ENCODE data around the gene CLDN12.

The CLDN12 gene

DNA sequence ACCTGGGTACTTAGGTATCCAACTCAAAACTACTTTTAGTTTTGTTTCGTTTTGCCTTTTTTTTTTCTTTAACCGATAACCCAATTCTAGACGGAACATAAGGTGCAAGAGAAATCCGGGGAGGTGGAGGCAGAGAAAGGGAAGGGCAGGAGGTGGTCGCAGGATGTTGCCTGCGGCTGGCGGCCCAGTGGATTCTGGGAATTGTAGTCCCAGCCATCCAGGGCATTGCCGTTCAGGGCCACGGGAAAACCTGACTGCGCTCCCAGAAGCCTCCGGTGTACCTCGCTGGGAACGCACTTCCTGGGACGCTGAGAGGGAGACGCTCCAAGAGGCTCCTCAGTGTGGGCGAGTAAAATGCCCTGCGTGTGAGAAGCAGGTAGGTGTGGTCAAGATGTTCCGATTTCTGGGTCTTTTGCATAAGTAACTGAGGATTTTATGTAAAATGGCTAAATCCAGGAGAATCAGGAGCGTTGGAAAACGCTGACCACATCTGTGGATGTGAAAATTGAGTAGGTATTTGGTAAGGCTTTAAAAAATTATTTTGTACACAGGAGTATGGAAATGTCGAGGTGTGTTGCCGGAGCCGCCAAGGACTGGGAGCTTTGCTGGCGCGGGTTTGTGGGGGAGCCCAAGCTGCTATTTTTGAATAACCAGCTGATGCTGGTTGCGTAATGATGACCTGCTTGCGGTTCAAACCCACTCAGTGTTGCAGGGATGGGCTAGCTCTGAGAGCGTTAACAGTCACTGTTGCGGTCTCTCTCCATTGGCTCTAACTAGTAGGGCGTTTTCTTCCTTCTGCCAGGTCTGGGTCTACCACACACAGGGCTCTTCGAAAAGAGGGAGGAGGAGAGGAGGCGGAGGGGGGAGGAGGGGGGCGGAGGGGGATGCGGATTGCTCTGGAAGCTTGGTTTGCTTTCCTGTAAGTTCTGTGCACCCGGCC is at the start of gene CLDN12:
CLDN12 (plus strand) TSS at position 288 of the 940 bp plus-strand sequence. CDS start 9,216 bp downstream, outside the sequence.
- peak; percentile 90 for DNase-seq

DNA sequence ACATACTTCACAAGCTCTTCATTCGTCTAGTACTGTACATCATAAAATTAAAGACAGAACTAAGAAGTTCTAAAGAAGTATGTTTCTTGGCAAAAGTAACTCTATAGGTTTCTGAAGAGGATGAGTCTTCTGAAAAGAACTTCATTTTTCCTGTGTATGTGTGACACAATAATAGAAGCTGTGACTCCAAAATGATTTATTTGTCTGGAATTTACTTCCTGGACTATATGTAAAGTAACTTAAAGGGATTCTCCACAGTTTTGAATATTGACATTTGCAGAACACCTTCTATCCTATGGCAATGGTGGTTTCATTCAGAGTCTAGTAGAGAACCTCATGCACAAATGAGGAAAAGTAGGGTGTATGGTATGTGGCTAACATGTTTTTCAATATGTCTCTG is 19.8 kb upstream of the CLDN12 start:
- DNase-seq, result no peak

DNA sequence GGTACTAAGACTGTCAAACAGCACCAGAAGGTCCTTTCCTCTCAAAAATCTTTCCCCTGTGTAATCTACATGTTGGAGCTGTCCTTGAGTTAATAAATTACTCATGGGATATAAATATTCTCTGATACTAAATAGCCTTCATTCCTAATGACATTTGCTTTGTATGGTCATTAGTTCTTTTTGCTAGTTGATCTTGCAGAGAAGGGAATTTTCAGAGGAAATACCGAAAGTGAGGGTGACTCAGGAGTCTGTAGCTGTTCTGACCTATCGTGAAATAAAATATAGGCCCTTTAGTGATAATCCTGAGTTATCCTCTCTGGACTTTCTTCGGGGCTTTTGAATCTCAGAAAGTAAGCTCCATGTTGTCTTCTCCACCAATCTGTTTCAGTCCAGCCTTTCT is 19.4 kb upstream of the CLDN12 start:
- no peak for DNase-seq

GRCh38 chr7:90384433-90384832 is 18.8 kb upstream of the CLDN12 start:
- DNase-seq, result no peak

DNA sequence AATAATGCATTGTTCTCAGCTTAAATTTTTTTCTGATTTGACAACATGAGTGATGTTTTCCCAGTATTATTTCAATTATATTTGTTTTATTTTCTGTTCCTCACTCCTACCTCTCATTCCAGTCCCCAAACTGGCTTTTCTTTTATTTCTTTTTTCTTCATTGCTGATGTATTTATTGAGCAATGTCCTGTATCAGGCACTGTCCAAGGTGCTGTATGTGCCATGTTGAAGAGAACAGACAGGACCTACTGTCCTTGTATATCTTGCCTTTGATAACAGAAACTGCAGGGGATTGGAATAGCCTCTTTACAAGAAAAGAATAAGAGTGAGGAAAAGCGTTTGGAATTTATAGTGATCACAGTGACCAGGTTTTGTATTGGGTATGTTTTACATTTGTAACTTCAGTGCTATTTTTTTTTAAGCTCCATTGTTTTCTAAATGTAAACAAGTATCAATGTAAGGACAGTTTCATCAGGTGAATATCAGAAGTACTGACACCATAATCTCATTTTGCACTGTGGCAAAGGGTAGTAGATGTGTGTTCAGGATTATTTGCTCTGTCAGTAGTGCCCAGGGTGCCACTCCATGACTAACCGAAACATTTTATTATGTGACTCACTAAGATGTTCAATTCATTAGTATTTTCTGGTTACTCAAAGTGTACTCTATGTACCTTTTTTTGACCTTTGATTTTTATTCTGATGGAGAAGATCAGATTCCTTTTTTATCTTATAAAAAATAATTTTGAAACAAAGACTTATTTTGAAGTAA is 15.6 kb upstream of the CLDN12 start:
- no peak for DNase-seq

DNA sequence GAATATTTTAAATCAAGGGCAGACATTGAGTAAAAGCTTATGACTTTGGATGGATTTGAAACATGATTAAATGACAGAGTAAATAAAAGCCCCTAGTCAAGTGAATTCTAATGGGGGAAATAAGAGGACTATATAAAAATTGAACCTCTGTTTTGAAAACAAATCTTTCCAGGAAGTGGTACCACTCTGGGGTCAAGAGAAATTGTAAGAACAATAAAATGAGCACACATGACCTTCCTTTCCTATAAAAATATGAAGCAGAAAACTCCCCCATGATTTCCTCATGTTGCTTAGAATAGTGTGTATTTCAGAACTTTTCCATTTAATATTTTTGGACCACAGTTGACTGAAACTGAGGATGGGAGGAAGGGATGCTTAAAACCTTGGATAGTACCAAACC is 12.3 kb upstream of the CLDN12 start:
- DNase-seq, result no peak

DNA sequence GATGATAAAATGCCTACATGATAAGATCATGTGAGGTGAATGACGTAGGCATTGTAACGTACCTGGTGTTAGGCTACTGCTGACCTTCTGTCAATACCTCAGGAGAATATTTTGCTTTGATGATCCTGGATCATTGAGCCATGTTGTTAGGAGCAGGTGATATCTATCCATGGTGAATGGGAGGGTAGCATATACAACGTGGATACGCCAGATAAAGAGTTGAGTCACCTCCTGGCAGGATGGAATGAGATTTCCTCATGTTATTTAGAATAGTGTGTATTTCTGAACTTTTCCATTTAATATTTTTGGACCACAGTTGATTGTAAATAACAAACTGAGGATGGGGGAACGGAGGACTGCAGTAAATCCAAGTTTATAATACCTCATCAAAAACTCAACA is 11.8 kb upstream of the CLDN12 start:
- DNase-seq, result no peak

- no peak for DNase-seq
Observed at GRCh38 chr7:90396420-90396819, 6.8 kb upstream of the CLDN12 start.

DNA sequence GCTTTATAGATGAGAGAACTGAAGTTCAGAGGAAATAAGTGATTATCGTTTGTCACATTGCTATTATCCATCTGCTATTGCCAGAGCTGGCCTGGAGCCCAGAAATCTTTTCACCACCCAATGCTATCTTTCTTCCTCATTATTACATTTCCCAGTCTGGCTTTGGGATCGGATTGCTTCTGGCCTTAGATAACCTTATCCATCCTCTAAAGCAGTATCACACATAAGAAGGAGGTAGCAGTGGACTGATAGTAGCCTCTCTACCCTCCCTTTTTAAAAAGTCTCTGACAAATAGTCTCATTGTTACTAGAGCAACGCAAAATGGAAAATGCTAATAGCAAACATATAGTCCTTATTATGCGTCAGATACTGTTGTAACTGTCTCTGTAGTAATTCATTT is 1.3 kb upstream of the CLDN12 start:
- DNase-seq, result no peak

GRCh38 chr7:90402785-90403173 is 482 bp upstream of the CLDN12 start:
- DNase-seq, result no peak

DNA sequence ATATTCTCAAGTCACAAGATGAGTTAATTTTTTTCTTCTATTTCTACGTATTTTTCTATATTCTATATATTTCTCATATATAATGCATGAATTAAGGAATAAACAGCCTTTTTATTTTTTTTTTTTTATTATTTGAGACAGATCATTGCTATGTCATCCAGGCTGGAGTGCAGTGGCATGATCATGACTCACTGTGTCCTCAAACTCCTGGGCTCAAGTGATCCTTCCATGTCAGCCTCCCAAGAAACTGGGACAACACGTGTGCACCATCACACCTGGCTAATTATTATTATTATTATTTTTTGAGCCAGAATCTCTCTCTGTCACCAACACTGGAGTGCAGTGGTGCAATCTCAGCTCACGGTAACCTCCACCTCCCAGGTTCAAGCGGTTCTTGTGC is 1.5 kb downstream of the CLDN12 start:
- no peak for DNase-seq

GRCh38 chr7:90407484-90407821 is 4.2 kb downstream of the CLDN12 start:
- DNase-seq, result no peak

DNA sequence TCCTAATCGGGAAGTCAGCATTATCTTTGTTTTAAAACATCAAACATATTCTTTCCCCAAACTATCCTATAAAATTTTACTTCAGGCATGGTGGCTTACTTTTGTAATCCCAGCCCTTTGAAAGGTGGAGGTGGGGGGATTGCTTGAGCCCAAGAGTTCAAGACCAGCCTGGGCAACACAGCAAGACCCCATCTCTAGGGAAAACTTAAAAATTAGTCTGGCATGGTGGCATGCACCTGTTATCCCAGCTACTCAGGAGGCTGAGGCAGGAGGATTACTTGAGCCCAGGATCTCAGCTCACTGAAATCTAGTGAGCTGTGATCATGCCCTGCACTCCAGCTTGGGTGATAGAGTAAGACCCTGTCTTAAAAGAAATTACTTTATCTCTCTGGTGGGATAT is 4.9 kb downstream of the CLDN12 start:
- no peak for DNase-seq

DNA sequence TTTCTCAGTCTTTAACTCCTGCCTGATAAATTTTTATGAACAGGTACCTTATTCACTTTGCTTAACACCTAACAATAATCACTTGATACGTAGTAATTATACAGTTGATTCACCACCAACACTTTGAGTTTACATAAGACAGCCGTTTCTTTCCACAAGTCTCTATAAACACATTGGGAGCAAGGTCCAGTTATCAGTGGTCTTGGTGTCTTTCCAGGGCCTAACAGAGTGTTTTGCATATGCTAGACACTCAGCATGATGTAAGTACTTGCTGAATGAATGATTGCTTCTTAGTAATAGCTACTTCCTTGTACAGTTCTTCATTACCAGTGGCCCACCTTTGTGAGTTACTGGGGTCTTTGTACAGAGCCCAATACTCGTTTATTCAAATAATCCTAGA is 6.4 kb downstream of the CLDN12 start:
- DNase-seq, result no peak

- DNase-seq, result no peak
Observed at GRCh38 chr7:90411510-90411909, 8.2 kb downstream of the CLDN12 start.

DNA sequence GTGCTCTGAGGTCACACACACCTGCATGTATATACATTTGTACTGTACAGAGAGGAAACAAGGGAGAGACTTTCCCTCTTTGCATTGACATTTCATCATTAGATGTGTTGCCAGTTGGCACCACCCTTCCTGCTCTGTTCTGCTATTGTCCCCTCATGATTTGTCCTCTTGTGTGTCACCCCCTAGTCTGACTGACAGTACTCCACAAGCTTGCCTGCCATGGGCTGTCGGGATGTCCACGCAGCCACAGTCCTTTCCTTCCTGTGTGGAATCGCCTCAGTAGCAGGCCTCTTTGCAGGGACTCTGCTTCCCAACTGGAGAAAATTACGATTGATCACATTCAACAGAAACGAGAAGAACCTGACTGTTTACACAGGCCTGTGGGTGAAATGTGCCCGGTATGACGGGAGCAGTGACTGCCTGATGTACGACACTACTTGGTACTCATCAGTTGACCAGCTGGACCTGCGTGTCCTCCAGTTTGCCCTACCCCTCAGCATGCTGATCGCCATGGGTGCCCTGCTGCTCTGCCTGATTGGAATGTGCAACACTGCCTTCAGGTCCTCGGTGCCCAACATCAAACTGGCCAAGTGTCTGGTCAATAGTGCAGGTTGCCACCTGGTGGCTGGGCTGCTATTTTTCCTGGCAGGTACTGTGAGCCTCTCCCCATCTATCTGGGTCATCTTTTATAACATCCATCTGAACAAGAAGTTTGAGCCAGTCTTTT is 9.4 kb downstream of the CLDN12 start:
- DNase-seq, result no peak

- no peak for DNase-seq
Observed at GRCh38 chr7:90413185-90413528, 9.9 kb downstream of the CLDN12 start.

GRCh38 chr7:90421651-90422050 is 18.4 kb downstream of the CLDN12 start:
- DNase-seq, result no peak

DNA sequence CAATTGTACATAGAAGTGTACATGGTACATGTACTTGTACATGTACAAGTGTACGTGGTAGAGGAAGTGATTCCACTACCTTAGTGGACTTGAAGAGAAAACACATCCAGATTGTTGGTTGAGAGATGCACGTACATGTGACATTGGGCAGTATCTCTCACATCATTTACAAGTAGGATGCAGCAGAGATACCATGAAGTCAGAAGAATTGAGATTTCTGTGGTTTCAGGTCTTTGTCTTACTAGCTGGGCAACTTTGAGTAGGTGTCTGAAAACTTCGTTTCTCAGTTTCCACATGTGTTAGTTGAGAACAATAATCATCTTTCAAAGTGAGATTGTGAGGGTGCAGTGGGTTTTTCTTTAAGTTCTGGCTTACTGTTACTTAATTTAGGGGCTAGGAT is 21.5 kb downstream of the CLDN12 start:
- DNase-seq, result no peak

DNA sequence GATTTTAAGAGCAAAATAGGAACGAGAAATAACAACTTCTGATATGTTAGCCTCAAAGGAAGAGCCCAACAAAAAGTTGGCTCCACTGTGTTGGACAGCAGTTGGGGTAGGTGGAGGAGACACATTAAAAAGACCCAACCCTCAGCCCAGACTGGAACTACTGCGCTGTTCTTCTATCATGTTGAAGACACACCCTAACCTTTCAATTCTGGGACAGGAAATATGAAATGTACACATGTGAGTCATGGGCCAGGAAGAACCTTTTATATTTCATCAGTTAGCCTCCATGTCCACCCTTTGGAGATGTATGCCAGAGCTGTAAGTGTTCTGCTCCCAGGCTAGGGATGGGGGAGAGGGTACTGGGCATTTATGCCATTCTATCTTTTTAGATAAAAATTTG is 22.1 kb downstream of the CLDN12 start:
- DNase-seq, result no peak

DNA sequence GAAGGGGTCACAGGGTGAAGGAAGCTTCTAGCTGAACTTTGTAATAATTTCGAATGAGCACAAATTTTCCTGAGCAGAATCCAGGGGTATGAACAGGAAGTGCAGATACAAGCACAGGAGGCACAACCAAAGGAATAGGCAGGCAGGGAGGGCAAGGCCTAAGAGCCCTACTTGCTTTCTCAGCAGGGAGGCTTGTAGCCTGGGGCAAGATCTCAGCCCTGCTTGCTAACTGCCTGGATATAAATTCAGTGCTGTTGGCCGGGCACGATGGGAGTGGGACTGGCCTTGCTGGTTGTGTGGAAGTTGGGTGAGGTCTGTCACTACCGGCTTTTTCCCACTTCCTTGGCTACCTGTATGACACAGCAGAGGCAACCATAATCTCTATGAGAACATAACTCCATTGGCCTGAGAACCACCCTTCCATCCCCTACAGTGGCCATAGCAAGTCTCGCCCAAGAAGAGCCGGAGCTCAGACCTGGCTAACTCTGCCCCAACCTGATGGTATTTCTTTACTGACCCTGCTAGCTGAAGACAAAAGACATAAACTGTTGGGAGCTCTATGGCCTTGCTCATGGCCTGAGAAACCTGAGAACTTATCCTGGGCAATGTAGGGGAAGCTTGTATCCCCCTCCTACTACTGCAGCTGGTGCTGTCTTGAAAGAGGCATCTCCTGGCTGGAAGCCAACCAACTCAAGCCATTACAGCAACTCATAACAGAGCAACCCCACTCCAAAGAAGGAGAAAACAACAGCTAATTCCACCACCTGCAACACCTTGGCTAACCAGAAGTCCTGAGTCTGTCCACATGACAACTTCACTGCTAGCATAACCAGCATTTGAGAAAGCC is 27.6 kb downstream of the CLDN12 start:
- no peak for DNase-seq

DNA sequence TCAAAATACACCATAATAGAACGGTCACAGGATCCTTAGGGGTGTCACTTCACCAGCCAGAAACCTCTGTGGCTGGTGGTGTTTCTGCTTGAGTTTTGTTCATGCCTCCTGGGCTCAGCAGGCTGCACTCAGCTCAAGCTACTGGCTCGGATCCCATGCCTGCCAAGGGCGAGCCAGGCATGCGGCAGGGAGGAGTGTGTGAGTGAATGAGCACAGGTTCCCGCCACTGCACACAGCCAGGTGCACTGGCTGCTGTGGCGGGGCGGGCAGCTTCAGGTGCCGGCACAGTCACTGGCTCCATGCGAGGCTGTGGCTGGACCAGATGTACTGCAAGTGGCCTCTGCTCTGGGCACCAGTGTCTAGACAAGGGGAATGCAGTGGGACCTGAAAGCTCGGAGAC is 29.5 kb downstream of the CLDN12 start:
- DNase-seq, result no peak

DNA sequence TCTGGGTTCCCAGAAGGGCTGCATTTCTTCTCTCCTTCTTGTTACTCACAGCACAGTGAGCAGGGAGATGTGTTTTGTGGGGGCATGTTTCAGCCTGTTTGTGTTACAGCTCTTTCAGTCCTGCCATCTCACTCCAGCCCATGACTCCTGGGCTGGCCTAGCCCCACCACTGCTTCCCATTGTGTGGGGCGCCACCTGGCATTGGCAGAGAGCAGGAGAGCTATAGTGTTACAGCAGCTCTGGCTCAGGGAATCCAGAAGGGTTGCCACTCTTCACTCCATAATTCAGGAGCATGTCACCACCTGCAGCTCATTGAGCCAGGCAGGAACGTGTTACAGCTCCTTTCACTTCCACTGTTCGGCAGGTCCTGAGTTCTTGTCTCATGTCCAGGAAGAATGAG is 30.0 kb downstream of the CLDN12 start:
- no peak for DNase-seq
